GM19438 (cell line): ENCODE results near the gene ARHGEF26.

ENCODE experiments used
- ATAC-seq: cut with Tn5 transposase; IDR thresholded peaks from one replicate; pipeline ENCODE4 v1.9.1; 2021; ENCODE audit warnings: low read depth; ENCODE audit not compliant: unreplicated experiment

ARHGEF26 gene

GRCh38 chr3:154151969-154152368 lies 30.8 kb downstream of the ARHGEF26 start:
- ATAC-seq, result no peak

GRCh38 chr3:154152741-154153140 lies 31.6 kb downstream of the ARHGEF26 start:
- no peak for ATAC-seq

GRCh38 chr3:154156530-154156929 lies 35.3 kb downstream of the ARHGEF26 start:
- no peak for ATAC-seq

GRCh38 chr3:154161806-154162205 lies 40.6 kb downstream of the ARHGEF26 start:
- ATAC-seq, result no peak

GRCh38 chr3:154164387-154164786 lies 43.2 kb downstream of the ARHGEF26 start:
- ATAC-seq, result no peak

GRCh38 chr3:154168998-154169795 lies 48.0 kb downstream of the ARHGEF26 start:
- no peak for ATAC-seq

GRCh38 chr3:154169796-154170110 lies 48.6 kb downstream of the ARHGEF26 start:
- no peak for ATAC-seq

GRCh38 chr3:154170300-154170699 lies 49.1 kb downstream of the ARHGEF26 start:
- ATAC-seq, result no peak

GRCh38 chr3:154175041-154175440 lies 53.9 kb downstream of the ARHGEF26 start:
- ATAC-seq, result no peak

GRCh38 chr3:154176036-154176435 lies 54.8 kb downstream of the ARHGEF26 start:
- ATAC-seq, result no peak

GRCh38 chr3:154177406-154177805 lies 56.2 kb downstream of the ARHGEF26 start:
- no peak for ATAC-seq

GRCh38 chr3:154178172-154178571 lies 57.0 kb downstream of the ARHGEF26 start:
- no peak for ATAC-seq

GRCh38 chr3:154180836-154181691 lies 59.9 kb downstream of the ARHGEF26 start:
- no peak for ATAC-seq

- ATAC-seq, result no peak
These were observed 61.2 kb downstream of the ARHGEF26 start for GRCh38 chr3:154182322-154182922.

- ATAC-seq, result no peak
These were observed 61.8 kb downstream of the ARHGEF26 start for GRCh38 chr3:154182975-154183374.

- no peak for ATAC-seq
These were observed 63.4 kb downstream of the ARHGEF26 start for GRCh38 chr3:154184582-154184981.

- no peak for ATAC-seq
These were observed 67.2 kb downstream of the ARHGEF26 start for GRCh38 chr3:154188437-154188836.

- ATAC-seq, result no peak
These were observed 67.7 kb downstream of the ARHGEF26 start for GRCh38 chr3:154188846-154189245.

- ATAC-seq, result no peak
These were observed 70.3 kb downstream of the ARHGEF26 start for GRCh38 chr3:154191520-154191919.

GRCh38 chr3:154192225-154192624 lies 71.0 kb downstream of the ARHGEF26 start:
- ATAC-seq, result no peak

- ATAC-seq, result no peak
These were observed 71.9 kb downstream of the ARHGEF26 start for GRCh38 chr3:154193000-154193615.
